Parathyroid adenoma (tissue), 2 donors: ENCODE data around the gene PSMC3.

Experiments
- H2AFZ ChIP-seq: fragments of 300-600 bp; sonication (generic); one replicate; pipeline ENCODE4 v1.7.0; 2017; ENCODE audit warnings: antibody characterized with exemption, mild to moderate bottlenecking
- H3K27ac ChIP-seq: fragments of 300-600 bp; sonication (generic); one replicate; pipeline ENCODE4 v1.7.0; 2017
- H3K27me3 ChIP-seq: fragments of 300-600 bp; sonication (generic); one replicate; pipeline ENCODE4 v1.7.0; 2017; ENCODE audit warnings: low read length; ENCODE audit not compliant: control insufficient read depth, insufficient read depth
- H3K36me3 ChIP-seq: fragments of 300-600 bp; sonication (generic); one replicate; pipeline ENCODE4 v1.7.0; 2017; ENCODE audit warnings: low read length; ENCODE audit not compliant: control insufficient read depth, insufficient read depth
- H3K4me1 ChIP-seq: fragments of 300-600 bp; sonication (generic); one replicate; pipeline ENCODE4 v1.7.0; 2017; ENCODE audit warnings: control low read depth
- H3K4me2 ChIP-seq: fragments of 300-600 bp; sonication (generic); one replicate; pipeline ENCODE4 v1.7.0; 2017; ENCODE audit warnings: low read length
- H3K4me3 ChIP-seq: fragments of 300-600 bp; sonication (generic); one replicate; pipeline ENCODE4 v1.7.0; 2017; ENCODE audit warnings: low read depth, low read length
- H3K79me2 ChIP-seq: fragments of 300-600 bp; sonication (generic); one replicate; pipeline ENCODE4 v1.7.0; 2017; ENCODE audit warnings: control low read depth
- H3K9ac ChIP-seq: fragments of 300-600 bp; sonication (generic); one replicate; pipeline ENCODE4 v1.7.0; 2017; ENCODE audit warnings: mild to moderate bottlenecking
- H3K9me3 ChIP-seq: fragments of 300-600 bp; sonication (generic); one replicate; pipeline ENCODE4 v1.7.0; 2017; ENCODE audit warnings: low read length; ENCODE audit not compliant: control insufficient read depth
- CTCF ChIP-seq: fragments of 300-600 bp; sonication (generic); IDR thresholded peaks from one replicate; pipeline ENCODE4 v1.7.0; 2017; ENCODE audit warnings: antibody characterized with exemption, mild to moderate bottlenecking
- donor health status: primary hyperparathyroidism.

PSMC3 gene

GRCh38 chr11:47376107-47376524 lies 50.1 kb downstream of the PSMC3 start:
- H3K27me3 ChIP-seq: no peaks in the 10 kb centered on the region
- no peak overlapping the region for H3K4me3 ChIP-seq
- H3K9me3 ChIP-seq: no peaks in the 10 kb centered on the region
- H2AFZ ChIP-seq: no peak overlapping the region
- H3K9ac ChIP-seq: no peak overlapping the region
- no peaks in the 10 kb centered on the region for H3K36me3 ChIP-seq
- no peaks in the 10 kb centered on the region for H3K4me1 ChIP-seq
- no peak overlapping the region for H3K4me2 ChIP-seq
- no peaks in the 10 kb centered on the region for H3K79me2 ChIP-seq
- no peak overlapping the region for H3K27ac ChIP-seq
- TF ChIP-seq CTCF: no peak

- Histone ChIP-seq H3K27ac (no peak overlapping the region), H3K27me3 (no peaks in the 10 kb centered on the region)
- TF ChIP-seq CTCF: no peak
Measured at GRCh38 chr11:47375546-47376085, 50.6 kb downstream of the PSMC3 start.

GRCh38 chr11:47375020-47375419 lies 51.2 kb downstream of the PSMC3 start:
- Histone ChIP-seq H3K4me3 (no peak overlapping the region), H3K4me1 (no peaks in the 10 kb centered on the region), H3K27ac (no peak overlapping the region), H2AFZ (no peak overlapping the region), H3K9me3 (no peaks in the 10 kb centered on the region), H3K79me2 (no peaks in the 10 kb centered on the region), H3K27me3 (no peaks in the 10 kb centered on the region), H3K9ac (no peak overlapping the region), H3K36me3 (no peaks in the 10 kb centered on the region), H3K4me2 (no peak overlapping the region)
- no peak for TF ChIP-seq CTCF

More at GRCh38 chr11:47375546-47376085, 50.6 kb downstream of the PSMC3 start:
- Histone ChIP-seq H3K4me1 (no peaks in the 10 kb centered on the region), H2AFZ (no peak overlapping the region), H3K4me2 (no peak overlapping the region), H3K9me3 (no peaks in the 10 kb centered on the region), H3K4me3 (no peak overlapping the region), H3K36me3 (no peaks in the 10 kb centered on the region), H3K79me2 (no peaks in the 10 kb centered on the region), H3K9ac (no peak overlapping the region)

- no peaks in the 10 kb centered on the region for H3K27me3 ChIP-seq
- no peak overlapping the region for H3K9ac ChIP-seq
- no peaks in the 10 kb centered on the region for H3K79me2 ChIP-seq
- H2AFZ ChIP-seq: no peak overlapping the region
- H3K9me3 ChIP-seq: no peaks in the 10 kb centered on the region
- H3K4me1 ChIP-seq: no peaks in the 10 kb centered on the region
- no peak overlapping the region for H3K4me2 ChIP-seq
- no peak overlapping the region for H3K27ac ChIP-seq
- no peak overlapping the region for H3K4me3 ChIP-seq
- H3K36me3 ChIP-seq: no peaks in the 10 kb centered on the region
- TF ChIP-seq CTCF: no peak
Measured at GRCh38 chr11:47374720-47375019, 51.6 kb downstream of the PSMC3 start.

- Histone ChIP-seq H3K27me3 (no peaks in the 10 kb centered on the region), H2AFZ (peak overlapping the region; percentile 79), H3K9ac (no peak overlapping the region), H3K36me3 (no peaks in the 10 kb centered on the region), H3K79me2 (no peaks in the 10 kb centered on the region), H3K4me1 (no peaks in the 10 kb centered on the region), H3K27ac (no peak overlapping the region), H3K4me2 (no peak overlapping the region), H3K9me3 (no peaks in the 10 kb centered on the region), H3K4me3 (no peak overlapping the region)
- TF ChIP-seq CTCF: peak; percentile 88
Measured at GRCh38 chr11:47373876-47374719, 52.1 kb downstream of the PSMC3 start.
